Prostate gland (tissue), 2 donors: ENCODE data around the gene KCNK16. TPM values are rescaled to one million over a fixed set of nuclear protein-coding genes. Genes with fewer than 3 reads are reported as not detected.

ENCODE experiments used
- DNase-seq: peaks from one replicate; pipeline ENCODE4 v3.0.0-alpha.2; 2019; ENCODE audit warnings: low spot score
- H3K27ac ChIP-seq, 2 donors: fragments of 200-600 bp; sonication (generic); 2 replicates each; pipeline ENCODE4 v1.5.1; 2017 to 2019
- H3K27me3 ChIP-seq: fragments of 200-600 bp; sonication (generic); replicated peaks from 2 replicates; pipeline ENCODE4 v1.5.1; 2019; ENCODE audit not compliant: insufficient read depth
- H3K36me3 ChIP-seq, 2 donors: fragments of 200-600 bp; sonication (generic); 1 replicate in 1 of 2; 2 replicates in 1 of 2; pipeline versions ENCODE4 v1.5.1 to v1.8.1; 2017 to 2019
- H3K4me1 ChIP-seq: fragments of 200-600 bp; sonication (generic); replicated peaks from 2 replicates; pipeline ENCODE4 v1.5.1; 2019
- H3K4me3 ChIP-seq, 2 donors: fragments of 200-600 bp; sonication (generic); 2 replicates each; pipeline ENCODE4 v1.5.1; 2017 to 2019
- H3K9me3 ChIP-seq: fragments of 200-600 bp; sonication (generic); 2 replicates; pipeline ENCODE4 v1.5.1; 2017
- CTCF ChIP-seq, 4 experiments: fragments of 200-600 bp in 2 of 4; fragments of 450-650 bp in 2 of 4; sonication (generic) in 2 of 4; IDR thresholded peaks; 1 replicate in 3 of 4; 2 replicates in 1 of 4; pipeline ENCODE4 v1.5.1; 2016 to 2019; ENCODE audit warnings: antibody characterized with exemption in 4 of 4, mild to moderate bottlenecking in 2 of 4, moderate library complexity in 2 of 4
- POLR2A ChIP-seq: fragments of 450-650 bp; IDR thresholded peaks from one replicate; pipeline ENCODE4 v1.6.1; 2016; ENCODE audit warnings: antibody characterized with exemption, mild to moderate bottlenecking
- POLR2AphosphoS5 ChIP-seq: sonication (generic); formaldehyde crosslinking; IDR thresholded peaks from one replicate; pipeline ENCODE4 v1.6.1; 2017; ENCODE audit warnings: antibody characterized with exemption
- WGBS: methylation state at CpG from one replicate; pipeline ENCODE4 v1.1.5; 2018; 5-methylcytosine and 5-hydroxymethylcytosine counted together
- intact Hi-C: fragments of 100-400 bp; cut with DNase I; formaldehyde crosslinking; loops from one replicate; pipeline ENCODE4 v1.14.2; 2022
- total RNA-seq, 2 donors: library from RNA; depleted of rRNA; stranded (reverse); fragments of >200 nt; gene quantifications; one replicate each; pipeline ENCODE4 v1.1.0, GENCODE V29; 2016

Gene KCNK16
- total RNA-seq, 2 donors from 2014 or later, result not detected

- TF ChIP-seq CTCF (IDR thresholded peaks at IDR 0.05) (no peak), POLR2A (no peak), POLR2AphosphoS5 (no peak)
- intact Hi-C loops, result no loop called here
- DNase-seq, result no peak
These were observed 43.0 kb upstream of the KCNK16 start for GRCh38 chr6:39365281-39366074.

GRCh38 chr6:39363280-39363679, 40.8 kb upstream of the KCNK16 start:
- intact Hi-C loops, result no loop called here

More at GRCh38 chr6:39365281-39366074, 43.0 kb upstream of the KCNK16 start:
- H3K27ac ChIP-seq, result no peak overlapping the region
- H3K9me3 ChIP-seq, result no peaks in the 10 kb centered on the region
- no peaks in the 10 kb centered on the region for H3K4me1 ChIP-seq
- H3K36me3 ChIP-seq, result no peaks in the 10 kb centered on the region
- H3K27me3 ChIP-seq, result no peaks in the 10 kb centered on the region
- H3K4me3 ChIP-seq, result no peak overlapping the region
- 92% methylated on average over 13 of the region's 13 CpGs for WGBS

GRCh38 chr6:39362487-39362865, 40.0 kb upstream of the KCNK16 start:
- TF ChIP-seq CTCF (IDR thresholded peaks at IDR 0.05), result no peak
- no peak for TF ChIP-seq POLR2A
- no peak for TF ChIP-seq POLR2AphosphoS5
- H3K9me3 ChIP-seq, result no peaks in the 10 kb centered on the region
- DNase-seq, result no peak
- H3K36me3 ChIP-seq, result no peaks in the 10 kb centered on the region
- H3K27me3 ChIP-seq, result no peaks in the 10 kb centered on the region
- no peak overlapping the region for H3K4me3 ChIP-seq
- H3K27ac ChIP-seq, result no peak overlapping the region
- WGBS, result 46% methylated on average over 3 of the region's 3 CpGs
- no peaks in the 10 kb centered on the region for H3K4me1 ChIP-seq
- intact Hi-C loops, result no loop called here

More at GRCh38 chr6:39363280-39363679, 40.8 kb upstream of the KCNK16 start:
- 93% methylated on average over 8 of the region's 8 CpGs for WGBS
- no peak for TF ChIP-seq CTCF (IDR thresholded peaks at IDR 0.05)
- DNase-seq, result no peak
- Histone ChIP-seq H3K4me3 (no peak overlapping the region), H3K27ac (no peak overlapping the region), H3K27me3 (no peaks in the 10 kb centered on the region), H3K4me1 (no peaks in the 10 kb centered on the region), H3K9me3 (no peaks in the 10 kb centered on the region), H3K36me3 (no peaks in the 10 kb centered on the region)

GRCh38 chr6:39361657-39362486, 39.4 kb upstream of the KCNK16 start:
- H3K27ac ChIP-seq, result no peak overlapping the region
- H3K27me3 ChIP-seq, result no peaks in the 10 kb centered on the region
- no peaks in the 10 kb centered on the region for H3K9me3 ChIP-seq
- H3K4me1 ChIP-seq, result no peaks in the 10 kb centered on the region
- no peak for TF ChIP-seq POLR2AphosphoS5
- no peak for TF ChIP-seq POLR2A
- peak; percentile 28 to 72 (median 46) for TF ChIP-seq CTCF (IDR thresholded peaks at IDR 0.05)
- H3K36me3 ChIP-seq, result no peaks in the 10 kb centered on the region
- WGBS, result 29% methylated on average over 21 of the region's 21 CpGs
- intact Hi-C loops, result no loop called here
- H3K4me3 ChIP-seq, result no peak overlapping the region
- DNase-seq, result peak; percentile 26
